ENCODE measurements around the gene KLB.

DNA sequence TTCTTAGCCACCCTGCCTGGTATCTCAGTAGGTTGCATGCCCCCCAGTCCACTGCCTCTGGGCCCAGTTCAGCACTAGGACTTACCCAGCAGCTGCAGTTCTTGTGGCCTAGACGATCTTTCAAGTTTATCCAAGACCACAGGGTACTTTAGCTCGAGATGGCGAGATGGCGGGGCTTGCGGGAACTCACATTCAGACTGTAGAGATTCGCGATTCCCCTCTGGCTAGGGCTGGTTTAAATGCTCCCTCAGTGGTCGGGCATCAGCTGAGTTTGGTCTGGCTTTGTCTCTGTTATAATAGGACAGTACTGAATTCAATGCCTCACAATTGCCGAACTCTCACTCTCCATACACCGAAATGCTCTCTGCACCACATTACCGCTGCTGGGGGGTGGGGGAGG, 22.2 kb upstream of the KLB start:
- TF ChIP-seq, protein P1, sequence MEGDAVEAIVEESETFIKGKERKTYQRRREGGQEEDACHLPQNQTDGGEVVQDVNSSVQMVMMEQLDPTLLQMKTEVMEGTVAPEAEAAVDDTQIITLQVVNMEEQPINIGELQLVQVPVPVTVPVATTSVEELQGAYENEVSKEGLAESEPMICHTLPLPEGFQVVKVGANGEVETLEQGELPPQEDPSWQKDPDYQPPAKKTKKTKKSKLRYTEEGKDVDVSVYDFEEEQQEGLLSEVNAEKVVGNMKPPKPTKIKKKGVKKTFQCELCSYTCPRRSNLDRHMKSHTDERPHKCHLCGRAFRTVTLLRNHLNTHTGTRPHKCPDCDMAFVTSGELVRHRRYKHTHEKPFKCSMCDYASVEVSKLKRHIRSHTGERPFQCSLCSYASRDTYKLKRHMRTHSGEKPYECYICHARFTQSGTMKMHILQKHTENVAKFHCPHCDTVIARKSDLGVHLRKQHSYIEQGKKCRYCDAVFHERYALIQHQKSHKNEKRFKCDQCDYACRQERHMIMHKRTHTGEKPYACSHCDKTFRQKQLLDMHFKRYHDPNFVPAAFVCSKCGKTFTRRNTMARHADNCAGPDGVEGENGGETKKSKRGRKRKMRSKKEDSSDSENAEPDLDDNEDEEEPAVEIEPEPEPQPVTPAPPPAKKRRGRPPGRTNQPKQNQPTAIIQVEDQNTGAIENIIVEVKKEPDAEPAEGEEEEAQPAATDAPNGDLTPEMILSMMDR (IDR thresholded peaks at IDR 0.05; ENCODE audit: low read depth, low read length, missing input control): no peak
- no peak for TF ChIP-seq TAF1 (conservative IDR thresholded peaks at IDR 0.05)
- TF ChIP-seq, protein P2, sequence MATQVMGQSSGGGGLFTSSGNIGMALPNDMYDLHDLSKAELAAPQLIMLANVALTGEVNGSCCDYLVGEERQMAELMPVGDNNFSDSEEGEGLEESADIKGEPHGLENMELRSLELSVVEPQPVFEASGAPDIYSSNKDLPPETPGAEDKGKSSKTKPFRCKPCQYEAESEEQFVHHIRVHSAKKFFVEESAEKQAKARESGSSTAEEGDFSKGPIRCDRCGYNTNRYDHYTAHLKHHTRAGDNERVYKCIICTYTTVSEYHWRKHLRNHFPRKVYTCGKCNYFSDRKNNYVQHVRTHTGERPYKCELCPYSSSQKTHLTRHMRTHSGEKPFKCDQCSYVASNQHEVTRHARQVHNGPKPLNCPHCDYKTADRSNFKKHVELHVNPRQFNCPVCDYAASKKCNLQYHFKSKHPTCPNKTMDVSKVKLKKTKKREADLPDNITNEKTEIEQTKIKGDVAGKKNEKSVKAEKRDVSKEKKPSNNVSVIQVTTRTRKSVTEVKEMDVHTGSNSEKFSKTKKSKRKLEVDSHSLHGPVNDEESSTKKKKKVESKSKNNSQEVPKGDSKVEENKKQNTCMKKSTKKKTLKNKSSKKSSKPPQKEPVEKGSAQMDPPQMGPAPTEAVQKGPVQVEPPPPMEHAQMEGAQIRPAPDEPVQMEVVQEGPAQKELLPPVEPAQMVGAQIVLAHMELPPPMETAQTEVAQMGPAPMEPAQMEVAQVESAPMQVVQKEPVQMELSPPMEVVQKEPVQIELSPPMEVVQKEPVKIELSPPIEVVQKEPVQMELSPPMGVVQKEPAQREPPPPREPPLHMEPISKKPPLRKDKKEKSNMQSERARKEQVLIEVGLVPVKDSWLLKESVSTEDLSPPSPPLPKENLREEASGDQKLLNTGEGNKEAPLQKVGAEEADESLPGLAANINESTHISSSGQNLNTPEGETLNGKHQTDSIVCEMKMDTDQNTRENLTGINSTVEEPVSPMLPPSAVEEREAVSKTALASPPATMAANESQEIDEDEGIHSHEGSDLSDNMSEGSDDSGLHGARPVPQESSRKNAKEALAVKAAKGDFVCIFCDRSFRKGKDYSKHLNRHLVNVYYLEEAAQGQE (IDR thresholded peaks at IDR 0.05): no peak
- TF ChIP-seq JUND (IDR thresholded peaks at IDR 0.05): no peak
- TF ChIP-seq GABPA (IDR thresholded peaks at IDR 0.05 in 1 of 2, conservative IDR thresholded peaks at IDR 0.05 in 1 of 2): no peak
